Inferior parietal cortex (tissue), 1 donor: ENCODE results near the gene MYO5C.
"Not testable (repeated sequence)": the region's sequence is repeated elsewhere in the genome, so short reads cannot be mapped to it uniquely, and the experiment has no call there.

Source experiments
- DNase-seq: peaks from one replicate; pipeline ENCODE4 v3.0.0-alpha.2; 2016; ENCODE audit errors: extremely low spot score

The MYO5C gene

DNA sequence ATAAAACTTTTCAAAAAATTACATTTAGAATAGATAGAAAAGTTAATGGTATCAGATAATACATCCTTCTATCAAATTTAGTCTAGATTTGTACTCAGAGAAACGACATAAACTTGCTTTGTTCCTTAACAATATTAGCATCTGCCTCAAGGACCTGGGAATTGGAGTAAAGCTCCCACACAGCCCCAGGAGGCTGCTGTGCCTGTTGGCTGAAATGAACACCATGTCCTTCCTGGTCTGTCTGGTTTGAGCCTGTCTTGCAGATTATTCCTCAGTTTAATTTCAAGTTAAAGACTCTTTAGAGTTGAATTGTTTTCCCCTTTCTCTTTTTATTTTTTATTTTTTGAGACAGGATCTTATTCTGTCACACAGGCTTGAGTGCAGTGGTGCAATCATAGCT, 123.8 kb downstream of the MYO5C start:
- no peak for DNase-seq

GRCh38 chr15:52171386-52171785, 124.2 kb downstream of the MYO5C start:
- DNase-seq = no peak

GRCh38 chr15:52170199-52170598, 125.4 kb downstream of the MYO5C start:
- DNase-seq = not testable (repeated sequence)

DNA sequence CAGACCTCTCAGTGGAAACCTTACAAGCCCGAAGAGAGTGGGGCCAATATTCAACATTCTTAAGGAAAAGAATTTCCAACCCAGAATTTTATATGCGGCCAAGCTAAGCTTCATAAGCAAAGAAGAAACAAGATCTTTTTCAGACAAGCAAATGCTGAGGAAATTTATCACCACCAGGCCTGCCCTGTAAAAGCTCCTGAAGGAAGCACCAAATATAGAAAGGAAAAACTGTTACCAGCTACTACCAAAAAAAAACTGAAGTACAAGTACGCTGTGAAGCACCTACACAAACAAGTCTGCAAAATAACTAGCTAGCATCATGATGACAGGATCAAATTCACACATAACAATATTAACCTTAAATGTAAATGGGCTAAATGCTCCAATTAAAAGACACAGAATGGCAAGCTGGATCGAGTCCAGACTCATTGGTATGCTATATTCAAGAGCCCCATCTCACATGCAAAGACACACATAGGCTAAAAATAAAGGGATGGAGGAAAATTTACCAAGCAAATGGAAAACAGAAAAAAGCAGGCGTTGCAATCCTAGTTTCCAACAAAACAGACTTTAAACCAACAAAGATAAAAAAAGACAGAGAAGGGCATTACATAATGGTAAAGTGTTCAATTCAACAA, 130.0 kb downstream of the MYO5C start:
- DNase-seq = not testable (repeated sequence)

DNA sequence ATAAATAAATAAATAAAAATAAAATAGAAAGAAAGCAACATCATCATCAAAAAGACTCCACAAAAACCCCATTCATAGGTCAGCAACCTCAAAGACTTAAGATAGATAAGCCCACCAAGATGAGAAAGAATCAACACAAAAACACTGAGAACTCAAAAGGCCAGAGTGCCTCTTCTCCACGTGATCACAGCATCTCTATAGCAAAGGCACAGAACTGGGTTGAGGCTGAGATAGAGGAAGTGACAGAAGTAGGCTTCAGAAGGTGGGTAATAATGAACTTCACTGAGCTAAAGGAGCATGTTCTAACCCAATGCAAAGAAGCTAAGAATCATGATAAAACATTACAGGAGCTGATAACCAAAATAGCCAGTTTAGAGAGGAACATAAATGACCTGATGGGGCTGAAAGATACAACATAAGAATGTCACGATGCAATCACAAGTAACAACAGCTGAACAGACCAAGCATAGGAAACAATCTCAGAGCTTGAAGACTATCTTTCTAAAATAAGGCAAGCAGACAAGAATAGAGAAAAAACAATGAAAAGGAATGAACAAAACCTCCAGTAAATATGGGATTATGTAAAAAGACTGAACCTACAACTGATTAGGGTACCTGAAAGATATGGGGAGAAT, 130.9 kb downstream of the MYO5C start:
- DNase-seq = no peak

GRCh38 chr15:52163321-52164190, 132.0 kb downstream of the MYO5C start:
- DNase-seq = no peak

- no peak for DNase-seq
These were observed 132.7 kb downstream of the MYO5C start for GRCh38 chr15:52162876-52163275.

- no peak for DNase-seq
These were observed 133.3 kb downstream of the MYO5C start for GRCh38 chr15:52162260-52162659.

DNA sequence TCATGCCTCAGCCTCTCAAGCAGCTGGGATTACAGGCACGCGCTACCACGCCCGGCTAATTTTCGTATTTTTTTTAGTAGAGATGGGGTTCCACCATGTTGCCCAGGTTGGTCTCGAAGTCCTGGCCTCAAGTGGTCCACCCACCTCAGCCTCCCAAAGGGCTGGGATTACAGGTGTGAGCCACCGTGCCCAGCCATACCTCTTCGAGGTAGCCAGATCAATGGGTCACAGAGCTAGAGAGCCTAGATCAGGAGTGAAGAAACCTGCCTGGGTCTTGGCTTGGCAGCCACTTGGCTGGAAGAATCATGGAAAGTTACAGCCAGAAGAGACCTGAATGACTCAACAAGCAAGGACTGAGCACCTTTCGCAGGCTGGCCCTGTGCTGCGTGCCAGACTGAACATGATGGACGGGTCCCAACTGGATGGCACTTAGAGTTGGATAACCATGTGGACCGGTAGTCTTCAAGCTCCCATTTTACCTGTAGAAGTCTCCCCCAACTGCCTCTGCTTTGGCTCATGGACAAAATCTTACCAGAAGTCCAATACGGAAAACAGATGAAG, 134.1 kb downstream of the MYO5C start:
- DNase-seq = no peak

GRCh38 chr15:52159645-52160044, 136.0 kb downstream of the MYO5C start:
- no peak for DNase-seq

- DNase-seq = no peak
These were observed 137.4 kb downstream of the MYO5C start for GRCh38 chr15:52158084-52158765.

GRCh38 chr15:52155878-52156277, 139.7 kb downstream of the MYO5C start:
- no peak for DNase-seq

DNA sequence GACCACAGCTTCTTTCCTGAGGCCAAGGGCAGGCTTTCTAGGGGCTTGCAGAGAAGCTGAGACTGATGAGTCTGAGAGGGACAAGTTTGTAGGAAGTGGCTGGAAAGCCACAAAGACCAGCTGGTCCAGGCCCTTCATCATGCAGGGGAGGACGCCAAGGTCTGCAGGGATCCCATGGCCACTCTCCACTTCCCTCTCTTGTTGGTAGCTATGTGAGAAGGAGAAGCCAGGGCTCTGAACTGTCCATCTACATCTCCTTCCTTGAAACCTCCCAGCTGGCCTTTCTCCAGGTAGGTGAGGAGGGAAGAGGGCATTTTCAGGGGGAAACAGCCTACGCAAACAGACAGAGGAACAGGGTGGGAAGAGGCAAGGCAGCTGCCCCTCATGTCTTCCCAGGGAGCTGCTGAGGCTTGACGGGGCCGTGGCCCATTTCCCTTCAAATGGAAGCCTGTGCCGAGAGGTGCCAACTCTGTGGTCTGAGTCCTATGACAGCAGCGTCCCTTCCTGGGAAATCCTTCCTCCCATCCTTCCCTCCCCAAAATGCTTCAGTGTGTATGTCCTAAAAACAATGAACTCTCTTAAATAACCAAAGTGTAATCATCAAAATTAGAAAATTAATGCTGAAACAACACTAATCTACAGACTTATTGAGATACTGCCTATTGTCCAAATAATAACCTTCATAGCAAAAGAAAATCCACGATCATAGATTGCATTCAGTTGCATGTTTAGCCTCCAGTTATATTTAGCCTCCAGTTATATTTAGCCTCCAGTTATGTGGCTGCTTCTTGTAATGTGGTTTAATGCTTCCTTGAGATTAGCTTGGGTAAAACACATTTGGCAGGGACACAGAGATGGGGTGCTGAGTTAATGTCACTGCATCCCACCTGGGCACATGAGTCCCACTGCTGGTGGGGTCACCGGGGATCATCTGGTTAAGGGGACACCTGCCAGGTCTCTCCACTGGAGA, 140.4 kb downstream of the MYO5C start:
- no peak for DNase-seq

DNA sequence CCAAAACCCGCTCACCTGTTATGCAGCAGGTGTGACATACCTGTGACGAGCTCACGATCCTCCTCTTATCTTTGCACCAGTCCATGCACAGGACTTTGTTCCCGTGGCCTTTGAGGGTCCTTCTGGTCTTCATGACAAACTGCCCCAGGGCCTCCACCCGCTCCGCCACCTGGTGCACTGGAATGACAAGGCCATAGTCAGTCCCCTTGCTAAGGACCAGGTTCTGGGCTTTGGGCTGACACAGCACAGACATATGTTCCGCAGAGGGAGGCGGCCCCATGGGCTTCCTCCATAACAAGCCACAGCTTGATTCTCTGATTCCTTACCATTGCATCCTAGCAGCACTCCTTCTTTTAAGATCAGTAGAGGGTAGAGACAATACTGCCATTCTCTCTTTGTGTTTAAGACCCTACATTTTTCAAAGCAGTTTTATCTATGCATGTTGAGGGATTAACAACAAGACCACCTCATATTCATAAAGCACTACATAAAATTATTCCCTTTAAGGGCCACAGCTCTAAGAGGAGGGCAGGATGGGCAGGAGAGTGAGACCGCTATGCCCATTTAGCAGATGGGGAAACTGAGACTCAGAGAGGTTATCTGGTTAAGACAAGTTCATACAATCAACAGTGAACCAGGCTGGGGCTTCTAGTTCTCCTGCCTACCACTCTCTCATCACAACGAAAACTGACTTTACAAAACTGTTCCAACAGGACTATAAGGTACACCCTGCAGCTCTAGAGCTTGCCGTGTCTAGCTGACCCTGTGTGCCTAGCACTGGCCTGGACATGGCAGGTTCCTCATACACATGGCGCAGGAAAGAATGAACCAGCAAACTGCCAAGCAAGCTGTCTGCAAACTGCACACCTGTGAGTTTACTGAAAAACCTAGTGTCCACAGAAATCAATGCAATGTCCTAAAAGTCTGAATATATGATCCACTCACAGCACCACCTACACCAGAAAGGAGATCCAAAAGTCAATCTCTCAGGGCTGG, 141.4 kb downstream of the MYO5C start:
- DNase-seq = no peak

- no peak for DNase-seq
These were observed 144.3 kb downstream of the MYO5C start for GRCh38 chr15:52151353-52151752.

DNA sequence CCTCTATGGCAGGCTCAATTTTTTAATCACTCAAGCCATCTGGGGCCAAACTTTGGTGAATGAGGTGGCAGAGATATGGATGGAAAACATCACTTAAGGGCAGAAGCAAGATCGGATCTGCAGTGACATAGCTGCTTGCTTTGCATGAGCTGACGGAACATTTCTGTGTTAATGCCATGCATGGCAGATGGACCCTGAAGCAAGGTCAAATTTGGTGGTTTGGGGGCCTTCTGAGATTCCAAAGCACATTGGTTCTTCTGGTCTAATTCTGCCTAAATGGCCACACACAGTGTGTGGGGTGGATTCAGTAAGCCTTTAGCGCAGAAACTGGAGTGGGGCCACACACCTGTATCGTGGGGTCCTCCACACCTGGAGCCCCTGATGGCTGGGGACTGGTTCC, 144.7 kb downstream of the MYO5C start:
- DNase-seq = no peak

- no peak for DNase-seq
These were observed 145.4 kb downstream of the MYO5C start for GRCh38 chr15:52150043-52150825.

GRCh38 chr15:52148403-52148802, 147.2 kb downstream of the MYO5C start:
- DNase-seq = no peak

GRCh38 chr15:52146776-52147175, 148.8 kb downstream of the MYO5C start:
- no peak for DNase-seq
